ENCODE data around the gene RYR2. TPM values are rescaled to one million over a fixed set of nuclear protein-coding genes. Genes with fewer than 3 reads are reported as not detected.
"Not testable (repeated sequence)": the region's sequence is repeated elsewhere in the genome, so short reads cannot be mapped to it uniquely, and the experiment has no call there.

Gene RYR2
- total and polyA plus RNA-seq, 7 experiments from 2014 or later, result 0.05 TPM; not detected in 6

GRCh38 chr1:237270353-237270752, 228.4 kb downstream of the RYR2 start:
- Mint-ChIP-seq H3K9me3 (no peaks in the 10 kb centered on the region), H3K27me3 (peaks cover 0 to 13% (median 4%) of the 10 kb centered on the region in 5 donors), H3K4me1 (no peaks in the 10 kb centered on the region), H3K36me3 (no peaks in the 10 kb centered on the region), H3K27ac (no peak overlapping the region), H3K4me3 (no peak overlapping the region)
- intact Hi-C loops (cut with micrococcal nuclease), result no loop called here
- ATAC-seq, result no peak
- Histone ChIP-seq H3K9me3 (ENCODE audit: control insufficient read depth in 2 of 3, low read length in 3 of 3) (no peaks in the 10 kb centered on the region), H3K36me3 (ENCODE audit: control insufficient read depth in 2 of 3, insufficient read depth in 3 of 3, low read length in 3 of 3) (no peaks in the 10 kb centered on the region), H3K27ac (ENCODE audit: low read depth, low read length) (no peak overlapping the region), H3K27me3 (ENCODE audit: control insufficient read depth in 2 of 2, insufficient read depth in 2 of 2, low read length in 2 of 2) (no peaks in the 10 kb centered on the region), H3K4me3 (ENCODE audit: low read length) (no peak overlapping the region), H3K4me1 (ENCODE audit: control insufficient read depth in 2 of 2, insufficient read depth in 2 of 2, low read length in 2 of 2) (no peaks in the 10 kb centered on the region)
- ChIA-PET CTCF (no interaction called here), POLR2A (no interaction called here)
- DNase-seq, result no peak

DNA sequence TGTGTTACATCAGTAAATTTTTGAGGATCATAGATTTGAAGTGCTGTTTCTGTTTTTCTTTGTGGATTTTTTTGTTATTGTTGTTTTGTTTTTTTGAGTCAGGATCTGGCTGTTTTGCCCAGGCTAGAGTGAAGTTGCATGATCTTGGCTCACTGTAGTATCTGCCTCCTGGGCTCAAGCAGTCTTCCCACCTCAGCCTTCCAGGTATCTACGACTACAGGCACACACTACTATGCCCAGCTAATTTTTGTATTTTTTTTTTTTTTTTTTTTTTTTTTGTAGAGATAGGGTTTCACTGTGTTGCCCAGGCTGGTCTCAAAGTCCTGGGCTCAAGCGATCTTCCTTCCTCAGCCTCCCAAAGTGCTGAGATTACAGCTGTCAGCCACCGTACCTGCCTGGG, 236.0 kb downstream of the RYR2 start:
- H3K4me3 Mint-ChIP-seq; ATAC-seq; H3K36me3 ChIP-seq (ENCODE audit: control insufficient read depth in 2 of 3, insufficient read depth in 3 of 3, low read length in 3 of 3); intact Hi-C loops (cut with micrococcal nuclease); DNase-seq; H3K27me3 ChIP-seq (ENCODE audit: control insufficient read depth in 2 of 2, insufficient read depth in 2 of 2, low read length in 2 of 2); H3K4me3 ChIP-seq (ENCODE audit: low read length); H3K36me3 Mint-ChIP-seq; H3K4me1 Mint-ChIP-seq; H3K4me1 ChIP-seq (ENCODE audit: control insufficient read depth in 2 of 2, insufficient read depth in 2 of 2, low read length in 2 of 2); POLR2A ChIA-PET; CTCF ChIA-PET; H3K9me3 ChIP-seq (ENCODE audit: control insufficient read depth in 2 of 3, low read length in 3 of 3); H3K27me3 Mint-ChIP-seq; H3K9me3 Mint-ChIP-seq; H3K27ac Mint-ChIP-seq; H3K27ac ChIP-seq (ENCODE audit: low read depth, low read length): not testable (repeated sequence)

- H3K4me1 Mint-ChIP-seq, result no peaks in the 10 kb centered on the region
- intact Hi-C loops (cut with micrococcal nuclease), result no loop called here
- no peaks in the 10 kb centered on the region for H3K36me3 Mint-ChIP-seq
- ATAC-seq (no peak), DNase-seq (no peak)
- no peak overlapping the region for H3K4me3 Mint-ChIP-seq
- no peaks in the 10 kb centered on the region for H3K9me3 ChIP-seq (ENCODE audit: control insufficient read depth in 2 of 3, low read length in 3 of 3)
- ChIA-PET POLR2A (no interaction called here), CTCF (no interaction called here)
- H3K36me3 ChIP-seq (ENCODE audit: control insufficient read depth in 2 of 3, insufficient read depth in 3 of 3, low read length in 3 of 3), result no peaks in the 10 kb centered on the region
- H3K27ac Mint-ChIP-seq, result no peak overlapping the region
- H3K27ac ChIP-seq (ENCODE audit: low read depth, low read length), result no peak overlapping the region
- no peaks in the 10 kb centered on the region for H3K27me3 Mint-ChIP-seq
- H3K27me3 ChIP-seq (ENCODE audit: control insufficient read depth in 2 of 2, insufficient read depth in 2 of 2, low read length in 2 of 2), result no peaks in the 10 kb centered on the region
- H3K4me3 ChIP-seq (ENCODE audit: low read length), result no peak overlapping the region
- H3K4me1 ChIP-seq (ENCODE audit: control insufficient read depth in 2 of 2, insufficient read depth in 2 of 2, low read length in 2 of 2), result no peaks in the 10 kb centered on the region
- H3K9me3 Mint-ChIP-seq, result peaks cover 0 to 8% (median 0%) of the 10 kb centered on the region in 11 donors
Measured at GRCh38 chr1:237279629-237280028, 237.6 kb downstream of the RYR2 start.

DNA sequence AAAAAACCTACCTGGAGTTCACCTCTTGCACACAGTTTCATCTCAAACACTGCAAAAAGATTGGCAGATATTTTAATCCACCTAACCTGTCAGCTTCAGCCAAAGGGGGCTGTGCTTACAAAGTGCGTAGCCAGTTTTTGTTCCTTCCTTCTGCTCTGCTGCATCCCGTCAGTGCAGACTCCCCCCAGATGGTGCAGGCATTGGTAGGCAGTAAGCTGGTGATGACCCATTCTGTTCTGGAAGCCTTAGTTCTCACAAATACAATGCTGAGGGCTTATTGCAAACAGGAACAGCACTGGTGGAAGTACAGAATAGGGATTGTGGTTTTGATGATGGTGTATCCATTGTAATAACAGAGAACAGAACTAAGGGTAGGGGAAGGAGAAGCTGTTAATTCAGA, 239.5 kb downstream of the RYR2 start:
- POLR2A ChIA-PET, result no interaction called here
- intact Hi-C loops (cut with micrococcal nuclease), result no loop called here

DNA sequence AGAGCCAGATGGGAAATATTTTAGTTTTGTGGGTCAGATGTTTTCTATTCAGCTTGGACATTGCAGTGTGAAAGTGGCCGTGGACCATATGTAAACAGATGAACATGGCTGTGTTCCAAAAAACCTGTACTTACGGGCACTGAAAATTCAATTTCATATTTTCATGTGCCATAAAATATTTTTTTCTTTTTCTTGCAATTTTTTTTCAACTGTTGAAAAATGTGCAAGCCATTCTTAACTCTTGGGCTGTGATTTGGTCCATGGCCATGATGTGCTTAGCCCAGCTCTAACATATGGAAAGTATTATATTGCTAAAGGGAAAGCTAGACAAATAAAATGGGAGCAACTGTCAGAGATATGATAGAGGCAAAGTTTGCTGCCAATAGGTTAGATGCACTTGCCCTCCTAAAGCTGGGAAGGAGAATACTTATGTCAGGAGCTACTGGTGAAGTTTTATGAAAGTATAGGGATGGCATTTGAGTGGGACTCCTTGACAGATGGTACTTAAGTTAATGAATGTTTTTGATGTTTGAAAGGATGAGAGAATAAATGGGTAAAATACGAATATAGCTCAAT, 240.3 kb downstream of the RYR2 start:
- H3K4me3 Mint-ChIP-seq, result no peak overlapping the region
- intact Hi-C loops (cut with micrococcal nuclease), result no loop called here
- ATAC-seq (no peak), DNase-seq (no peak)
- Histone ChIP-seq H3K27ac (ENCODE audit: low read depth, low read length) (no peak overlapping the region), H3K27me3 (ENCODE audit: control insufficient read depth in 2 of 2, insufficient read depth in 2 of 2, low read length in 2 of 2) (no peaks in the 10 kb centered on the region), H3K36me3 (ENCODE audit: control insufficient read depth in 2 of 3, insufficient read depth in 3 of 3, low read length in 3 of 3) (no peaks in the 10 kb centered on the region), H3K4me1 (ENCODE audit: control insufficient read depth in 2 of 2, insufficient read depth in 2 of 2, low read length in 2 of 2) (no peaks in the 10 kb centered on the region), H3K9me3 (ENCODE audit: control insufficient read depth in 2 of 3, low read length in 3 of 3) (no peaks in the 10 kb centered on the region), H3K4me3 (ENCODE audit: low read length) (no peak overlapping the region)
- ChIA-PET POLR2A (no interaction called here), CTCF (no interaction called here)
- no peaks in the 10 kb centered on the region for H3K36me3 Mint-ChIP-seq
- peaks cover 0 to 13% (median 0%) of the 10 kb centered on the region in 11 donors for H3K9me3 Mint-ChIP-seq
- no peaks in the 10 kb centered on the region for H3K4me1 Mint-ChIP-seq
- H3K27me3 Mint-ChIP-seq, result peaks cover 0 to under 1% (median 0%) of the 10 kb centered on the region in 5 donors
- no peak overlapping the region for H3K27ac Mint-ChIP-seq

More for the DNA sequence above, 239.5 kb downstream of the RYR2 start:
- Histone ChIP-seq H3K27me3 (ENCODE audit: control insufficient read depth in 2 of 2, insufficient read depth in 2 of 2, low read length in 2 of 2) (no peaks in the 10 kb centered on the region), H3K4me1 (ENCODE audit: control insufficient read depth in 2 of 2, insufficient read depth in 2 of 2, low read length in 2 of 2) (no peaks in the 10 kb centered on the region), H3K4me3 (ENCODE audit: low read length) (no peak overlapping the region), H3K9me3 (ENCODE audit: control insufficient read depth in 2 of 3, low read length in 3 of 3) (no peaks in the 10 kb centered on the region), H3K27ac (ENCODE audit: low read depth, low read length) (no peak overlapping the region), H3K36me3 (ENCODE audit: control insufficient read depth in 2 of 3, insufficient read depth in 3 of 3, low read length in 3 of 3) (no peaks in the 10 kb centered on the region)
- DNase-seq, result no peak
- H3K27ac Mint-ChIP-seq, result no peak overlapping the region
- H3K9me3 Mint-ChIP-seq, result peaks cover 0 to 8% (median 0%) of the 10 kb centered on the region in 11 donors
- H3K4me3 Mint-ChIP-seq, result no peak overlapping the region
- CTCF ChIA-PET, result no interaction called here
- H3K27me3 Mint-ChIP-seq, result no peaks in the 10 kb centered on the region
- H3K36me3 Mint-ChIP-seq, result no peaks in the 10 kb centered on the region
- H3K4me1 Mint-ChIP-seq, result no peaks in the 10 kb centered on the region
- ATAC-seq, result no peak

GRCh38 chr1:237287876-237288521, 246.0 kb downstream of the RYR2 start:
- intact Hi-C loops (cut with micrococcal nuclease), result no loop called here
- Histone ChIP-seq H3K9me3 (ENCODE audit: control insufficient read depth in 2 of 3, low read length in 3 of 3) (no peaks in the 10 kb centered on the region), H3K27me3 (ENCODE audit: control insufficient read depth in 2 of 2, insufficient read depth in 2 of 2, low read length in 2 of 2) (no peaks in the 10 kb centered on the region), H3K27ac (ENCODE audit: low read depth, low read length) (no peak overlapping the region), H3K4me1 (ENCODE audit: control insufficient read depth in 2 of 2, insufficient read depth in 2 of 2, low read length in 2 of 2) (no peaks in the 10 kb centered on the region), H3K36me3 (ENCODE audit: control insufficient read depth in 2 of 3, insufficient read depth in 3 of 3, low read length in 3 of 3) (no peaks in the 10 kb centered on the region), H3K4me3 (ENCODE audit: low read length) (no peak overlapping the region)
- ATAC-seq, result no peak
- Mint-ChIP-seq H3K27ac (no peak overlapping the region), H3K36me3 (no peaks in the 10 kb centered on the region), H3K27me3 (peaks cover 0 to 18% (median 8%) of the 10 kb centered on the region in 5 donors), H3K4me3 (no peak overlapping the region), H3K9me3 (peaks cover 0 to 12% (median 2%) of the 10 kb centered on the region in 11 donors), H3K4me1 (no peaks in the 10 kb centered on the region)
- CTCF ChIA-PET, result interaction anchor here (0.6 kb wide), 1 partner anchor 26 kb away, joined by 3 read pairs; no protein-coding TSS in a partner anchor
- no peak for DNase-seq
- POLR2A ChIA-PET, result no interaction called here

- no peaks in the 10 kb centered on the region for H3K36me3 Mint-ChIP-seq
- intact Hi-C loops (cut with micrococcal nuclease), result no loop called here
- POLR2A ChIA-PET, result no interaction called here
Measured at GRCh38 chr1:237293804-237294203, 251.8 kb downstream of the RYR2 start.

More at GRCh38 chr1:237293804-237294203, 251.8 kb downstream of the RYR2 start:
- H3K4me3 Mint-ChIP-seq, result no peak overlapping the region
- no peaks in the 10 kb centered on the region for H3K4me1 Mint-ChIP-seq
- H3K9me3 Mint-ChIP-seq, result peaks cover 0 to 4% (median 0%) of the 10 kb centered on the region in 11 donors
- DNase-seq, result no peak
- no peaks in the 10 kb centered on the region for H3K36me3 ChIP-seq (ENCODE audit: control insufficient read depth in 2 of 3, insufficient read depth in 3 of 3, low read length in 3 of 3)
- H3K4me1 ChIP-seq (ENCODE audit: control insufficient read depth in 2 of 2, insufficient read depth in 2 of 2, low read length in 2 of 2), result no peaks in the 10 kb centered on the region
- no peak overlapping the region for H3K4me3 ChIP-seq (ENCODE audit: low read length)
- no peaks in the 10 kb centered on the region for H3K27me3 ChIP-seq (ENCODE audit: control insufficient read depth in 2 of 2, insufficient read depth in 2 of 2, low read length in 2 of 2)
- H3K27ac ChIP-seq (ENCODE audit: low read depth, low read length), result no peak overlapping the region
- no peak for ATAC-seq
- H3K27me3 Mint-ChIP-seq, result peaks cover 0 to 16% (median 10%) of the 10 kb centered on the region in 5 donors
- H3K27ac Mint-ChIP-seq, result no peak overlapping the region
- CTCF ChIA-PET, result no interaction called here
- H3K9me3 ChIP-seq (ENCODE audit: control insufficient read depth in 2 of 3, low read length in 3 of 3), result no peaks in the 10 kb centered on the region
